Measurements from ENCODE around the gene NTRK2.

The NTRK2 gene

DNA sequence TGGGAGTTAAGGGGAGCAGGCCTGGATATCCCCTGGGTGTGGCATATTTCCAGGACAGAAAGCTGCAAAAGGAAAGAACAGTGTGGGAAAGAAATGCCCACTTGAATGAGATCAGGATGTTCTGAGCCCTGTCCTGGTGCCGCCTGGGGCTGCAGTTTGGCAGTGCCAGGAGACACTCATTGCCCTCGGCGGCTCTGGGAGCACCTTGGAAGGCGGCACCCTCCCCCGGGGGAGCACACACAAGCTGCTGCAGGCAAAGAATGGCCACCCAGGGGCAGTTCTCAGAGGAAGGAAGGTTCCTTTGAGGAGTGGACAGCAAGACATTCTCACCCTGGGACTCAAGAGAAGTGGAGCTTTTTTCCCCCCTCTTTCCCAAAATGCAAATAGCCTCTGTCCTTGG lies 305.3 kb downstream of the NTRK2 start:
- DNase-seq (ENCODE audit: low spot score): peak; percentile 72

DNA sequence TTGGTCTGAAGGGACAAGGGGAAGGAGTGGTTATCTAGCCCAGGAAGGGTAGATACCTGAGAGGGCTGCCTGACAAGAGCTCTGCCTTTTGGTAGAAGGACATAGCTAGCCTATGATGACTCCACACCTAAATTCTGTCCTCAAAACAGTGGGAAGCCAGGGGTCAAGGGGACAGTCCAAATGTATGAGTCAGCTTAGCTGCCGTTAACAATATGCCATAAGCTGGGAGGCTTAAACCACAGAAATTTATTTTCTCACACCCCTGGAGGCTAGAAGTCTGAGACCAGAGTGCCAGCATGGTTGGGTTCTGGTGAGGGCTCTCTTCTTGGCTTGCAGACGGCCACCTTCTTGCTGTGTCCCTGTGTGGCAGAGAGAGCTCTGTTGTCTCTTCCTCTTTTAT lies 306.4 kb downstream of the NTRK2 start:
- no peak for DNase-seq (ENCODE audit: low spot score)

DNA sequence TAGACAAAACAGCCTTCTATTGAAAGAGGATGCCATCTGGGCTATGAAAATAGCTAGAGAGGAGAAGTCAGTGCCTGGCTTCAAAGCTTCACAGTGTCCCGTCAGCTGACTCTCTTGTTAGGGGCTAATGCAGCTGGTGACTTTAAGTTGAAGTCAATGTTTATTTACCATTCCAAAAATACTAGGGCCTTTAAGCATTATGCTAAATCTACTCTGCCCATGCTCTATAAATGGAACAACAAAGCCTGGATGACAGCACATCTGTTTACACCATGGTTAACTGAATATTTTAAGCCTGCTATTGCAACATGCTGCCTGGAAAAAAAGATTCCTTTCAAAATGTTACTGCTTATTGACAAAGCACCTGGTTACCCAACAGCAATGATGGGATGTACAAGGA lies 309.1 kb downstream of the NTRK2 start:
- no peak for DNase-seq (ENCODE audit: low spot score)

DNA sequence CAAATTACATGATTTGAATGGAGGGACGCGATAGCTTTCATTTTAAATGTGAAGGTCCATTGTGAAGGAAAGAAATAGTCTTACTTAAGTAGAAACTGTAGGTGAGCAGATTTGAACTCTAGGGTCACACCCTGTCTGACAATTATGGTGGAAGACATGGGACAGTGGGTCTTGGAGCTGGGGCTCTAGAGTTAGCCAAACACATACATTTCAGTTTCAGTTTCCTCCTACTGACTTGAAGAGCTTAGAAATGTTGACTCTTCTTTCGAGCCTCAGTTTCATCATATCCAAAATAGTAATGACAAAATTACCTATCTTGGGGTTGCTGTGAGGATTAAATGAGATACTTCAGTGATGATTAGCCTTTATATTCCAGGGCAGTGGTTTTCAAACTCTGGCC lies 314.2 kb downstream of the NTRK2 start:
- DNase-seq (ENCODE audit: low spot score): no peak

DNA sequence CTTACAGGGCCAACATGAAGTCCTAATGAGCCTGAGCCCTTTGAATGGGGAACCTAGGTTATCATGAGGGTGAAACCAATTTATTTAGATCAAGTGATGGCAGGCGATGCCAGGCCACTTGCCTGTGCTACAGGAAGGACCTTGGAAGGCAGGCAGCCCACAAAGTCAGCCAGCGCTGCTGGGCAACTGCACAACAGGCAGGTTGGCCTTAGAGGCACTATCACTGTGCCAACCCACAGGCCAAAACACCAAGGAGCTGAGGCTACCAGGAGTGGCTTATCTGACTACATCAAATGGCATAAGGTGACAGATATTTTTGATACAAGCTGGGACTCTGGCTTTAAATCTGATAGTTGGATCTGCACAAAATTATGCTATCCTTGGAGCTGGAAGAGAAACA lies 319.1 kb downstream of the NTRK2 start:
- DNase-seq (ENCODE audit: low spot score): peak; percentile 37

DNA sequence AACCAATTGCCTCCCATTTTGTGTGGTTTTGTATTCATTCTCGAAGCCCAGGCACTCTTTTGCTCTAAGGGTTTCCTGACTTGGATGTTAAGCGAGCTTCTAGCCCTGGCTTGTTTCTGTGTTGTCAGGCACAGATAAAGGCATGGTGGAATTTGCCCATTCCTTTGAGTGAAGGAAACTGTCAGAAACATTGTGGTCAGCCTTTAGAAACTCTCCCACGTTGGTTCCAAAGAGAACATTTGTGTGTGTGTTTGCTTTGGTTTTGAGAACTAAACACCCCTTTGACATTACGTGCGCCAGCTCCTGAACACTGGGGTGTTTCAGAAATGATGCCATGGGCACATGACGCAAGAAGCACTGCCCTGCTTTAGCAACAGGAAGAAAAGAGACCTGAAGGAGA lies 320.9 kb downstream of the NTRK2 start:
- peak; percentile 87 for DNase-seq (ENCODE audit: low spot score)

DNA sequence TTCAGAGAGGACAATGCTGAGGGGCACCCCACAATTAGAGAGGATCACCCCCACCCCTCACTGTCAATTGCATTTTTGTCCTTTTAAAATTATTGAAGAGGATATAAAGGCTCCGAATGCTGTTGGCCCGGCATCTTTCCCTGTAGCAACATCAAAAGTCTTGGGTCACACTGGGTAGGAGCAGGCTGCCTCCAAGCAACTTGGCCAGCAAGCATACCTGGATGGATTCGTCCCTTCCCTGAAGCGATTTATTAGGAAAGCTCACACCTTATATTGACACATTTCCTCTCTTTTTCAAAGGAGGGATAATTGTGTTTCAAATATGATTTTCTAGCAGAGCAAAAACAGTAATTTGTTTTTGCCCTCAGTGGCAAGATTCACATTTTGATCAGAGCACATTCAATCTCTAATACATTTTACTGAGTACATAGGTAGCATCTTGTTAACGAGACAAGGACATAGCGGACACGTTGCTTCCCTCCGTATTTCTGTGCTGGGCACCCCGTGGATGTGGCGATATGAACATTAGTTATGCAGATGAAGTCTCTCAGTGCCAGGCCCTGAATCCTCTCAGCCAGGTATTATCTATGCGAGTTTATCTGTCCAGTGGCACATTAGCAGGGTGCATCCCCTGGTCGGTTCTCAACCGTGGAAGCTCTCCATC lies 321.5 kb downstream of the NTRK2 start:
- peak; percentile 28 for DNase-seq (ENCODE audit: low spot score)

DNA sequence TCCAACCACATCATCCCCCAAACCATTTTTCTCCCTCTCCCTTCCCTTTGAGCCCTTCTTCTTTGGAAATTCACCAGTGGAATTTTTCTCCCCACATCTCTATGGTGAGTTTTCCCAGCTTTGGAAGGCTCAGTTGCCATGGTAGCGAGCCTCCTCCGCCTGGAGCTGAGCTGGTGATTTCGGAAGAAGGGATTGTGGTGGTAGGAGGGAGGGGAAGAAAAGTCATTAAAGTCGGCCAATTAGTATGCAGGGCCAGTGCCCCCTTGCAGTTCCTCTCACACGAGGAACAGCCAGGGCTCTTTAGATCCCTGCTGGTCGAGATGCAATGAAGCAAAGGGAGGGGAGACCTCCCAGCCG lies 322.0 kb downstream of the NTRK2 start:
- DNase-seq (ENCODE audit: low spot score): peak; percentile 71

DNA sequence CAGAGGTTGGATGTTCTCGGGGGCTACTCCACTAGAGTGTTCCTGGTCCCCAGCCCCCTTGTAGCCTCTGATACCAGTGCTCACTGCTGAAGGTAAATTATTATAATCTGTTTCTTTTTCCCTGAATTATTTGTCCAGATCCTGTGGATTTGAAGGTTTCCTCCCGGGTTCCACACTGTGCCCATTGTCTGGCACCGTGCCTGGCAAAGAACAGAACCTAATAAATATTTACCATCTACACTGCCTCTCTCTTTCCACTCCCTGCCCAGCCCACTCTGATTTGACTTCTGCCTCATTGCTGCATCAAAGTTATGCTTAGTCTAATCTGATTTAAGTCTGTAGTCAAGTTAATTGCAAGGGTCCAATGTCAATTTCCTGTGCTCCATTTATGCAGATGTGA lies 322.9 kb downstream of the NTRK2 start:
- no peak for DNase-seq (ENCODE audit: low spot score)

DNA sequence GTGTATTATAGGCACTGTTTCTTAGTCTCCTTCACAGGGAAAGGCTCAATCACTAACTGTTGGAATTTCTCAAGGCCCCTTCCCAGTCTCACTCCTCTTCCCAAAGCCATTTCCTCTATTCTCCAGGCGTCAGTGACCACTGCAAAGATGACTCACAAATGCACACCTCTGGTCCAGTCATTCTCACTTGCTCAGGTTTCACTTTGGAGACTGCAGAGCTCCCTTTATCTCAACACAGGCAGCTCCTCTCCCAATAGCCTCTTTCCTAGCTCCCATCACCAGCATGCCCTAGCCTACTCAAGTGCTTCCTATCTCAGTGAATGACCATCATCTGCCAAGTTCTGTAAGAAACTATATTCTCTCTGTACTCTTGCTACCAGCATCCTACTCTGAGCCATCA lies 323.6 kb downstream of the NTRK2 start:
- DNase-seq (ENCODE audit: low spot score): no peak

DNA sequence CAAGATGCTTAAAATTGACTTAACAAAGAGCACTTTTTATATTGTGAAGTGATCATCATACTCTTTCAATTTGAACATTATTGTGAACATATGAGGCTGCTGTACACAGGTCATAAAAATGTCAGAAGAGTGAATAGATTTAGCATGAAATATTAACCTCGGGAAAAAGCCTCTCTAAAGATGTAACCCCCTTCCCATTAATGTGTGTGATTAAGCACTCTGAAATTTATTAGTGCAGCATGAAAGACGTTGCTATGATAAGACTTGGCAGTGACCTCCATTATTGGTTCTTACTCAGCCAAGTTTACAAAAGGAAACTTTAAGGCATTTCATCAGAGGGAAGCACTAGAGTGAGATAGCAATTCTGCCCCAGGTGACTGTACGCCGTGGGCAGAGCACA lies 326.5 kb downstream of the NTRK2 start:
- DNase-seq (ENCODE audit: low spot score): no peak

DNA sequence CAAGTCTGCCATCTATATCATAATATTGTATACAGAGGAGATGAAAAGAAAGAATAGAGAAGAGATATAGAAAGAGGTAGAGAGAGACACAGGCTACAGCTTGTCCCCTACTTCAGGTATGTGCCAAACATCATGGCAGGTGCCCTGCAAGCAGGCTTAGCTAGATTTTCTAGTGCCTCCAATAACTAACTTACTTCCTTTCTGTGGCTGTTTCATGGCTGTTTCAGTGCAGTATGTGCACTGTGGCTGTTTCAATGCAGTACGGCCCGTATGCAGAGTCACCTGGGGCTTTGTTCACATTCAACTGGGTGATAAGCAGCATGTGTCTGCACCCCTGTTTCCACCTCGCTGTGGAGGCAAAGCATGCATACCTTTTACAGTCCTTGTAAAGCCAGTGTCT lies 327.2 kb downstream of the NTRK2 start:
- no peak for DNase-seq (ENCODE audit: low spot score)

DNA sequence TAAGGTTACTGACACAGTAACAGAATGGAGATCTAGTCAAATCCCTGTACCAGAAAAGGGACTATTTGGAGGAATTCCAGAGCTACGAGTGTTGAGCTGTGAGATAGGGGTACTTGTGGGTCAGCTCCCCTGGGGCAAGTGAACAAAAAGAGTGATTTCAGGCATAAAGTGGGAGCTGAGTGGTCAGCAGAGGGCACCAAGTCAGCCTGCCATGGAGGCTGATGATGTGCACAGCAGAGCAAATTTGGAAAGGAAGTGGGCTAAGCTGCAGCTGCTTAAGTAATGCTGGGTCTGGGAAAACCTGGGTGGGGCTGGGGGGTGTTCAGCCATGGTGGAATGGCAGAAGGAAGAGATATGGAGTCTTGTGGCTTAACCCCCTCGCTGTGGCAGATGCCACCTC lies 327.9 kb downstream of the NTRK2 start:
- peak; percentile 42 for DNase-seq (ENCODE audit: low spot score)

DNA sequence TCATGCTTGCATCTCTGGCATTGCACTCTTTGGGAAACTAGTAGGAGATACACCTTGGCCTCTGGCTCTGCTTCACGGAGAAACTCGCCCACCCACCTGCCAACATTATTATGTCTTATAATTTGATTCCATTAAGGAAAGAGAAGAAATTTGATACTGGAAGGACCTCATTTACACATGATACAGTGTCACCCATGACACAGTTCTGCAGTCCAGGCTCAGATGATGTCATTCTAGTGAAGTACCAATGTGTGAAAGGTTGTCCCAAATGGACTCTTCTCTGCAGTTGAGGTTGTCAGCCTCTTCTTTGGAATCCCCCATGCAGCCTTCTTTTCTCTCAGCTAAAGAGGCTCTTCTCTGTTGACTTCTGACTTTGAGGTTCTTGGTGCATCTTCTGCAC lies 329.1 kb downstream of the NTRK2 start:
- DNase-seq (ENCODE audit: low spot score): no peak

DNA sequence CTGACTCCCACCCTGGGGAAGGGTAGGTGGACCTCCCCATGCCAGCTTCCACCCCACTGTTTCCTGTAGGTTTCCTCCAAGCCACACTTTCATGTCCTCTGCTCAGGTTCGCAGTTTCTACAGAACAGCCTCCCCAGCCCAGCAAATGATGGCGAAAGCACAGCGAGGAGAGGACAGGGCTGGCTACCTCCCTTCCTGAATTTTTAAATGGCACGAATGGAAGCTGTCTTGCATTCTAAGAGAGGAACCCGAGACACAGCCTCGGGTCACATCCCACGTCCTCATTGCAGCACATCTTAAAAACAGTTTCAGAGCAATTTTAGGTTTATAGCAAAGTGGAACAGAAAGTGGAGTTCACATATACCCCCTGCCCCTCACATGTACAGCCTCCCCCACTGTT lies 330.3 kb downstream of the NTRK2 start:
- no peak for DNase-seq (ENCODE audit: low spot score)

DNA sequence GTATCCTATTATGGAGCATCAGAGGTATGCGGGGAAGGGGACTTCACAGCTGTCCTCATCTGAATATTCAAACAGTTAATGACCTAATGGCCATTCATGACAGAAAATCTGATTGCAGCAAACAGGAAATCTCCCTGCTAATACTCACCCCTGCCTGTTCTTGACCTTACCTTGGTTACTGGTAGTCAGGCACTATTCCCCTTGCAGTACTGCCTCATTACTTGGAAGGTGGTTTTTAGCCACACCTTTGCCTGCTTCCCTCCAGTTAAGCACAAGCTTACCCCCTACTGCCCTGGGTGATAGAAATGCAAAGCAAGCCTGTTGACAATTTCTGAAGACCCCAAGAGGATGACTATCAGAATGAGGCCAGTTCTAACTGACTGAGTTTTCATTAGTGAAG lies 332.4 kb downstream of the NTRK2 start:
- DNase-seq (ENCODE audit: low spot score): no peak

DNA sequence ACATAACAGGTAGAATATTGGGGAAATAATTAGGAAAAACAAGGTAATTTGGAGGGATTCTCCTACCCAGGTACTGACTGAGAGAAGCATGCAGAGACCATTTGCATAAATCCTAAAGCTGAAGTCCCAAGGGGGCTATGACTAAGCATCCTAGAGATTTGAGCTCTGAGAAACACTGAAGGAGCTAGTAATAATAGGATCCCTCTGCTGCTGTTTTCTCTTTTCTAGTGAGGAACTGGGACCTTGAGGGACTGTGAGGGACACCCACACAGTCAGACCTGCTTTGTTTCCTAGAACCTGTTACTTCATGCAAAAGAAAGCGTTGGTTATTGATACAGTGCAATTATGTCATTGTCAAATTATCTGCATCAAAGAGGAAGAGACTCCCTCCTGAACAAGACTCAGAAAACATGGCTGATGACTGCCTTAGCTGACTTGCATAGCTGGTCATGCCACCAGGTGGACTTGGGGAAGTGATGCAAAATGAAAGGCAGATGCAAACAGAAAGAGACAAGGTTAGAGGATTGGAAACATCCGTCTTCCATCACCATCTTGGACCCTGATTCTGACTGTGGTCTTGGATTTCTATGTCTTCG lies 335.4 kb downstream of the NTRK2 start:
- DNase-seq (ENCODE audit: low spot score): no peak

DNA sequence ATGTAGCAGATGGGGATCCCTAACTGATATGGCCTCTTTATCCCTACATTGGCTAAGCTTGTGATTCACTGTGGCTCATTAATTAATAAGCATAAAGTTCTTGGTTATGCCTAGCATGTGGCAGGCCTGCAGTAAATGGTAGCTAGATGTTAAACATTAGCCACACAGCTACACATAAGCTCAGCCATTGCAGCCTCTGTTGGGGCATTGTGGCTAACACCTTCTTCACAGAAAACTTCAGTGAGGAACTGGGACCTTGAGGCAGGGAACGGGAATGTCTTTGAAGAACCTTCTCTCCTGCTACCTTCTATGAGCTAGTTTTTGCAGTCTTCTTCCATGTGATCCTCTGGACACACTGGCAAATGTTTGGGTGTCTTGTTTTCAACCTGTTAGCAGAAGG lies 338.2 kb downstream of the NTRK2 start:
- no peak for DNase-seq (ENCODE audit: low spot score)

DNA sequence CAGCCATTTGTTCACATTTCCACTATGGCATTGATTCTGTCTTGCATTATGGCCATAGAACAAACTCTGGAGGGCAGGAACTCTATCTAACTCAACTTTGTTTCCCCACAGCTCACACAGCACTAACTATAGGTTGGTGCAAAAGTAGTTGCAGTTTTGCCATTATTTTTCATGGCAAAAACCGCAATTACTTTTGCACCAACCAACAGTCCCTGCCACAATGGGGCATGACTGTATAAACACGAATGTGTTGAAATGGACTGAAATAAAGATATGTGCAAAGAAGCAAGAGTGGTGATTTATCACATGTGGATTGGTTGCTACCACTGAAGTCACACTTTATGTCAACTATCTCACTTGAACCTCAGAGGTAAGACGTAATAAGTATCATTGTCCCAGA lies 338.7 kb downstream of the NTRK2 start:
- DNase-seq (ENCODE audit: low spot score): no peak

DNA sequence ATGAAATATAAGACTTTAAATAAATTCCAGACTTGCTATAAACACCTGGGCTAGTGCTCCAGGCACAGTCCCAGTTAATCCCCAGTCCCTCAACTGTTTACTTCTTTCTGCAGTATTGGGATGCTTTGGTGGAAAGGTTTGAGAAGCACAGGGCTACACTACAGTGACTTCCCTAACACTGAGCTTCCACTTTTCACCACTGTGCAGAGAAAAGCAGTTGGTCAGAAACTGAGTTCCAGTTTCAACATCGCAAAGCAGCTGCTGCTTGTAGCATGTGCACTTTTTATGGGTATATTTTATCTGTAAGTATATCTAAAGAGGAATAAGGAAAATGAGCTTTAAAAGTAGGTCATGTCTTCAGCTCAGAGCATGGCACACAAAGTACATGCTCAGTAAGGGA lies 339.7 kb downstream of the NTRK2 start:
- DNase-seq (ENCODE audit: low spot score): no peak

DNA sequence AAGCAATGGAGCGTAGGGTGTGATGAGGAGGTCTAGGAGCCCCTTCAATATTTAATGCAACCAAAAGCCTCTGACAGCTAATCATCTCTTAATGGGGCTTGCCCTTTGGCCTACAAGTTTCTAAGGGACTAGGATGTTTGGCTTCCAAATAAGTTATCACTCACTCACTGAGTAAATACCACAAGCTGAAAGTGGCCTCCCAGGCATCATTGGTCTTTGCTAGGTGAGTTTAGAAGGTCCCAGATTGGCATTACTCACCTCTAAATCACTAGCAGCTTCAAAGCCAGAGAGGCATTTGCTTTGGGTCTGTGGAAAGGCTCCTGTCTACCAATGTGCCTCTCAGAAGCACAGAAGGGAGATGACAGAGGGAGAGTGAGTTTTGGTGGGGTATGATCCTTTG lies 344.2 kb downstream of the NTRK2 start:
- DNase-seq (ENCODE audit: low spot score): no peak

DNA sequence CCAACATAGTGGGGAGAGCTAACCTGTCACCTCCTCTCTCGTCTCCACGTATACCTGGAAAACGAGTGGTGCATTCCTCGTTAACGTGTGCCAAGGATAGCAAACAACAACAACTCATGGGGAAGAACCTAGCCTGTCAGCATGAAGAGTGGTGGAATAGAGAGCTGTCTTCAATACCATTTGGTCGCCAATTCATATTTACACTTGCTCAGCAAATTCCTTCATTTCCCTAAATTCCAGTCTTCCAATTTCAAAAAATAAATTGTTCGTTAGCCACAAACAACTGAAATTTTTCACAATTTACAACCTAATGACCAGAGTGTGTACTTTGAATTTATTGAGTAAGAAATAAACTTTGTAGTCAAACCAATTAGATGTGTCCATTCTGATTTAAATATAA lies 344.8 kb downstream of the NTRK2 start:
- no peak for DNase-seq (ENCODE audit: low spot score)

DNA sequence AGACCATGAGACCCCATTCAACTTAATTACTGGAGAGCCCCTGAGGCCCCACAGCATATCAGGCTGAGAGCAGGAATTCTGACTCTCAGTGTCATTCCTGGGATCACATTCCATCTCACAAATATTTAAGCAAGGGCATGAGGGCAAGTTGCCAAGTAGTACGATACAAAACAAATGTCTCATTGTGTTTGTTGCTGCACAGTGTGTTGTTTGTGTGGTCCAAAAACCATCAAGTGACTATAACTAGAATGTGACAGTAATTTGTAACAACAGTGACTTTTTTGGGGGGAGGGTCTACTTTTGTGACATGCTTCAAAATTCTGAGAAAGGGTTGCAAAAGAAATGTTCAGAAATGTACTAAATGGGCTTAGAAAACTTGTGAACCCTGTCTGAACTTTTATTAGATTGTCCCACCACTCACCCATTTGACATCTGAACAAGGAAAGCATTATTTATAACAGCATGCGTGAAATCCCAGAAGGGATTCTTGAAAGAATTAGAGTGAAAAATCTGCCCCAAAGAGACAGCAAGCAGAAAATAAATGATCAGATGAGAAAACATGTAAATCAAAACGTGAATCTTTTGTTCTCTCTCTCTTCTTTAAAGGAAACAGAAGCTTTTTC lies 347.0 kb downstream of the NTRK2 start:
- DNase-seq (ENCODE audit: low spot score): peak; percentile 87

DNA sequence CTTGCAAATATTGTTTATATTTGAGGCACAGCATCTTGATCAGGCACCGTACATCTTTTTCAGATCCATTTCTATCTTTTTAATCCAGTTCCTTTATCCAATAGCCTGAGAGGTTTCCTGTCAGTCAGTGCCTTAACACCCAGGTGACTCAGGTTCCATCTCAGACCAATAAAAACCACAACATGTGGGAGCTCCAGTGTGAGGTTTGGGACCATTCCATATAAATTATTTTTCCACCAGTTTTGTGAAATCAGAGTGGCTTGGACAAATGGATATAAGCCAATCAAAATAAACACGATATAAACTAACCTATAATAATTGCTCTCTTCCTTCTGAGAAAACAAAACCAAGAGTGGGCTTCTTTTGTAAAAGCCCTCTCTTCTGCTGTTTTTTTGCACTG lies 351.3 kb downstream of the NTRK2 start:
- DNase-seq (ENCODE audit: low spot score): no peak
